Activated CD4-positive, alpha-beta T cell treated with anti-CD3 and anti-CD28 coated beads for 24 hours (primary cell): ENCODE results near the gene ABCA4.

Source experiments
- DNase-seq, 2 donors: peaks; one replicate each; pipeline ENCODE4 v3.0.0-alpha.2; 2020; ENCODE audit warnings: low read depth in 2 of 2

ABCA4 gene

DNA sequence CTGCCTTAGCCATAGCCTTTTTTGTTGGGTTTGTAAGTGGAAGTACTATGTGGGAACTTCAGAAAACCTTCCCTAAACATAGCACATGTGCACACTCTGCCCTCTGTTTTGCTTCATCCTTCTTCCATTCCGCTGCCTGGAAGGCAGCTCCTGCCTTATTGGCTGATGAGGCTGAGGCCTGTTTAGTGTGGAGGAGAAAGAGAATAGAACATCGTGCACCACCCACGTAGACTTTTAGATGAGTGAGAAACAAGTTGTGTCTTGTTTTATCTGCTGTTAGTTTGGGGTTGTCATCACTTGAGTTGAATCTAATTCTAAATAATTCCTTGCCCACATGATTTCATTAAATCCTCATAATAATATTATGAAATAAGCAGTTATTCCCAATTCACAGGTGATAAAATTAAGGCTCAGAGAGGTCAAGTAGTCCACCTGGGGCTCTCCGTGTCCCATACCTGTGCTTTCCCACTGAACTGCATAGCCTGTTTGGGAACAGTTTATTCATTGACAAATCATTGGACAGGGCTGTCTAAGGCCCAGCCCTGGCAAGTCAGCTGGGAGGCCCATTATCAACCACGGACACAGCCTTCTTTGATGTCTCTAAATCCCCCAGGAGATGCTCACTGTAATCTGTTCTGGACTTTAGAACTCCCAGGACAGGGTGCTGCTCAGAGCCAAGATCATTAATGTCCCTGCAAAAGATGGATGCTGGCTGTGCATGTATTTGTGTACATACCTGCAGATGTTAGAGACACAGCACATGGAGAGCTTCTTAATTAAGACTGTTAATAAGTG is 93.0 kb downstream of the ABCA4 start:
- no peak for DNase-seq

GRCh38 chr1:94026619-94027380 is 94.1 kb downstream of the ABCA4 start:
- DNase-seq: no peak

DNA sequence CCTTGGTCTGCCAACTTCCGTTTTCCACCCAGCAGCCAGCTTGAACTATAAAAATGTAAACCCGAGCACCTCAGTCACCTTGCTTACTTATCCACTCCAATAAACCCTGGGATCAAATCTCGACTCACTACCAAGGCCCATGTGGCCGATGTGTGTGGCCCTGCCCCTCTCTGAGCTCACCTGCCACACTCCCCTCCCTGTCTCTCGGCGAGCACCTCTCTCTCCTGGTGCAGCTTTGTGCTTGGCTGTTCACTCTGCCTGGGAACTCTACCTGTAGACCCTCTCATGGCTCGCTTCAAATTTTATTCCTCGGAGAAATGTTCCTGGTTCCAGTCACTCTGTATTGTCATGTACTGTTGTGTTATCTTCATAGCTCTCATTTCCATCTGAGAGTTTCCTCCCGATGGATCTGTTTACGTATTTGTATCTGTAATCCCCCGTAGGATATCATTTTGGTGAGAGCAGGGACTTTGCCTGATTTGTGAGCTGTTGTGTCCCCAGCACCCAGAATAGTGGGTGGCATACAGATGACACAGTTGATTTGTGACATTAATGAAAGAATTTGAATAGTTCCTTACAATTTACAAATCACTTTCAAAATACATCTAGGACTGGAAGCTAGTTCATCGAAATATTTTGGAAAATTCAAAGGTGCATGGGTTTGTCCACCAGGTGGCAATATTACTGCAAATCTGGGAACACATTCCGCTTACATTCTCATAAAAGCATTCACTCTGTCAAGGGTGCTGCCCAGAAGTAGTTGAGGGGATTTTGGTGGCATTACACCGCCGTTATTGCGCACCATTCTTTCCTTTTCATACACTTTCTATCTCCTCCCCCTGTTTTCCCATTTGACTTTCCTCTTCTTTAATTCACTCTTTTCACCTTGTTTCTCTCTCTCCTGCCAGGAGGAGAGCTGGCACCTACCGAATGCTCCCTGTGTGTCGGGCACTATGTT is 95.3 kb downstream of the ABCA4 start:
- no peak for DNase-seq

DNA sequence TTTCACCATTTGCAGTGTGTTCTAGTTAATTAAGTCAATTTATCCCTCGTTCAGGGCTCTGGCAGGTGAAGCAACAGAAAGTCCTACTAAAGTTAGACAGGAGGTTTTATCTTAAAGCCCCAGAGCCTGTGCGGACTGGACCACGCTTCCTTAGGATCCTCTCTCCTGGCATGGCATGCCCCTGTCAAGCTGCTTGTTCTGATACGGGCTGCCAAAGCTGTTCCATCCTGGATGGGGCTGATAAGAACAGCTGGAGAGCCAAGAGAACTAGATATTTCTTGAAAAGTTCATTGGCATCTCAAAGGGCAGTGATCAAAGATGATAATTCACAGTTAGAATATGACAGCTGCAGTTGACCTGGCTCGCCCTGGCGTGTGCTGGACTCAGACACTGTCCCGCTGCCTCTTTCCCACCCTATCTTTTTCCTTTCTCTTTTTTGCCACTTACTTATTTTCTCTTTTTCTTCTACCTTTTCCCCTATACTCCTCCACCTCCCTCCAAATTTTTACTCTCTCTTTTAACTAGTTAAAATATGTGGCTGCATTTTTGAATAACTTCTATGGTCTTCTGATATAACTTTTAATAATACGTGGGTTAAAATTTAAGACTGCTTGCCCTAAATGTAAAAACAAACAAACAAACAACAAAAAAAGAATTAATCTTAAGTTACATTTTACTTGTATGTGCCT is 96.7 kb downstream of the ABCA4 start:
- DNase-seq: no peak

DNA sequence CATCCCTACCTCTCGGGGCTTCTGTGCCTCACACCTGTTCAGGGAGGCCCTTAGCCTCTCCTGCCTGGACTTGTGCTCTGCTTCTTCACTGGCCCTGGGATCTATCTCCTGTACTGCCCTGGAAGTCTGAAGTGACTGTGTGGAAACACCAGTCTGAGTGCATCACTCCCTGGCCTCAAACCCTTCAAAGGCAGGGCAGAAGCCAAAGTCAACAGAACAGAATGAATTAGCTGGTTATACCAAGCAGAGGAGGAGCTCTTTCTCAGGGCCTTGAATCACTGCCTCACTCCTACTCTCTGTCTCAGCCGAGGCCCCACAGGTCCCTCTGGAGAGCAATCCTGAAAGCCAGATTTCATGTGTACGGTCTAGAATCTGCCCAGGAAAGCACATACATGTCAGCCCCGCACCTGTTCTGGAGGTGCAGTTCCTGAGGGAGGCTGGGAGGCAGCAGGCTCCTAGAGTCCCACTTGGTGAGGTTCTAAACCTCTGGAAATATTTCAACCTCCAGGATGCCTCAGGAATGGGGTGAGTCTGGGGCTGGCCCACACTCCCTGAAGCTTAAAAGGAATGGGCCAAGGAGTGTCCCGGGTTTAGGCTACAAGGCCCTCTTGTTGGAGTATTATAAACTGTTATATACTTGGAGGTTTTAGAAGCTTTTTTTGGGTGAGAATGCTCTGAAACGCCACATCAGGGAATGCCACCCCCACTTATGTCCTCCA is 98.3 kb downstream of the ABCA4 start:
- DNase-seq: no peak

- no peak for DNase-seq
Measured at GRCh38 chr1:94020764-94021579, 100.0 kb downstream of the ABCA4 start.

GRCh38 chr1:94019327-94019726 is 101.6 kb downstream of the ABCA4 start:
- DNase-seq: no peak

GRCh38 chr1:94017155-94017829 is 103.7 kb downstream of the ABCA4 start:
- no peak for DNase-seq

DNA sequence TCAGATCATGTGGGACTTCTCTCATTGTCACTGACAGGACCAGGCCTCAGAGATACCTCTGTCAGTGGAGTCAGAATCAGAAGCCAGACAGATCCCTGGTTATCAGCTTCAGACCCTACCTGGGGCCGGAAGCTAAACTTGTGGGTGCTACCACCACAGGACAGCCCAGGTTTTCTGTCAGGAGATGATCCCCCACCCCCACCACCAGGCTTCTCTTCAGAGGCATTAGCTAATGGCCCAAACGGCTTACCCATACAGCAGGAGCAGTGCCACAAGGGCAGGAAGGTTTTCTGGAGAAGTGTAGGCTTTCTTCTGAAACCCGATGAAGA is 105.5 kb downstream of the ABCA4 start:
- DNase-seq: no peak

GRCh38 chr1:94014635-94015488 is 106.1 kb downstream of the ABCA4 start:
- no peak for DNase-seq

DNA sequence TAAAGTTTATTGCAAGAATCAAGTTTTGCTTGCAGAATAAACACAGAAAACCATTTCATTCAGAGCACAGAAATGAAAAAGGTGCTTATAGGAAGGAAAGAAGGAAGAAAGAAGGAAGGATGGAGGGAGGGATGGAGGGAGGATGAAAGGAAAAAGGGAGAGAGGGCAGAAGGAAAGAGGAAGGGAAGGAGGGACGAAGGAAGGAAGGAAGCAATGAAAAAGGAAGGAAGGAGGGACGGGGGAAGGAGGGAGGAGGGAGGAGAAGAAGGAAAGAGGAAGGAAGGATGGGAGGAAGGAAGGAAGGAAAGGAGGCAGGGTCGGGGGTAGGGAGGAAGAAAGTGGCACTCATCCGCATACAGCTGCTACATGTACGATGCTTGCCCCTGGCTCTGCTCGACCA is 106.9 kb downstream of the ABCA4 start:
- no peak for DNase-seq

DNA sequence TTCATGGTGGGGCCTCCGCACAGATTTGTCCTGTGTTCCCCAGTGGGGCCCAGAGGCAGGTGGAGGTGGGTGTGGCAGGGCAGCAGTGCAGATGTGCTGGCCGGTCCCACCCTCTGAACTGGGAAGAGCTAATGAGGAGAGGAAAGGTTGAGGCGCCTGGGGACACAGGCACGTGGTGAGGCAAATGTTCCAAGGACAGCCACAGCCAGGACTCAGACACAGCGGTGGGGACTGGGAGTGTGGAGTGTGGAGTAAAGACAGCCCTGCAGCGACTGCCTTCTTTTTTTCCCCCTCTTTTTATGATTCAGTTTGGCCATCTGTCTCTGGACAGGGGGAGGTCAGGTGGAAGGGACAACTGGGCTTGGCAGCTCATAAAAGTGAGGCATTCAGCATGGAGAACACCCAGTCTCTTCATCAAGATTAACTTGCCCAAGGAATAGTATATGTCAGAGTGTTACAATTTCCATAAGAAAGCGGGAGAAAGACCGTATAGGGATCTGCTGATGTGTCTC is 107.5 kb downstream of the ABCA4 start:
- DNase-seq: no peak

DNA sequence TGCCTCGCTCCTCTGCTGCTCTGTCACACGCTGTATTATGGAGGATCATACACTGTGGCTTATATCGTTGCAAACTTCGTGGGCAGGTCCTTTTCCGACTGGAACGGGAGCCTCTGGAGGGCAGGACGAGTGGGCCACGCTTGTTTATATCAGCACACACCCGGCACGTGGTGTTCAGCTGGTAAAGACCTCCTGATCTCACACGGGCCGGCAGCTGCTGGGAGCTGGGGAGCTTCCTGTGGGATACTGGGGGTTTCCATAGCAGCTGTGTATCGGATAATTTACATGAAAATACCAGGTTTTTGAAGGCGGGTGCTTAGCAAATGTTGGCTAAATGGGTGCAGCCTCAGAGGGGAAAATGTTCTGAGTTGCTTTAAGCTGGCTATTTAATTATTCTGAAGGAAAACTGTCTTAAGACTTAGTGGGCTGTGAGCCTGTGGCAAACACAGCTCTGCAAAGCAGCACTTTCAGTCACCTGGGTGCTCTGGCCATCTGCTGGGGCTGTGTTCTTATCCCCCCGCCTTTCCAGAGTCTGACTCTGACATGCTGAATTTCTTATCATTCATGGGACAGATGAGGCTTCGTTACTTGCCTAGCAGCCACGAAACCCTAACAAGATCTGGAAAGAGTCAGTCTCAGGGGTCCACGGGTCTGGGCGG is 108.1 kb downstream of the ABCA4 start:
- DNase-seq: no peak

GRCh38 chr1:94011709-94012595 is 109.0 kb downstream of the ABCA4 start:
- DNase-seq: no peak

- no peak for DNase-seq
Measured at GRCh38 chr1:94011129-94011528, 109.8 kb downstream of the ABCA4 start.

GRCh38 chr1:94009304-94009703 is 111.6 kb downstream of the ABCA4 start:
- DNase-seq: no peak

- no peak for DNase-seq
Measured at GRCh38 chr1:94006604-94007003, 114.3 kb downstream of the ABCA4 start.
